ENCODE data around the gene ZDHHC12. TPM values are rescaled to one million over a fixed set of nuclear protein-coding genes. Genes with fewer than 3 reads are reported as not detected.

The ZDHHC12 gene
- total RNA-seq, 1 experiment from 2014 or later, result 57.6 TPM

DNA sequence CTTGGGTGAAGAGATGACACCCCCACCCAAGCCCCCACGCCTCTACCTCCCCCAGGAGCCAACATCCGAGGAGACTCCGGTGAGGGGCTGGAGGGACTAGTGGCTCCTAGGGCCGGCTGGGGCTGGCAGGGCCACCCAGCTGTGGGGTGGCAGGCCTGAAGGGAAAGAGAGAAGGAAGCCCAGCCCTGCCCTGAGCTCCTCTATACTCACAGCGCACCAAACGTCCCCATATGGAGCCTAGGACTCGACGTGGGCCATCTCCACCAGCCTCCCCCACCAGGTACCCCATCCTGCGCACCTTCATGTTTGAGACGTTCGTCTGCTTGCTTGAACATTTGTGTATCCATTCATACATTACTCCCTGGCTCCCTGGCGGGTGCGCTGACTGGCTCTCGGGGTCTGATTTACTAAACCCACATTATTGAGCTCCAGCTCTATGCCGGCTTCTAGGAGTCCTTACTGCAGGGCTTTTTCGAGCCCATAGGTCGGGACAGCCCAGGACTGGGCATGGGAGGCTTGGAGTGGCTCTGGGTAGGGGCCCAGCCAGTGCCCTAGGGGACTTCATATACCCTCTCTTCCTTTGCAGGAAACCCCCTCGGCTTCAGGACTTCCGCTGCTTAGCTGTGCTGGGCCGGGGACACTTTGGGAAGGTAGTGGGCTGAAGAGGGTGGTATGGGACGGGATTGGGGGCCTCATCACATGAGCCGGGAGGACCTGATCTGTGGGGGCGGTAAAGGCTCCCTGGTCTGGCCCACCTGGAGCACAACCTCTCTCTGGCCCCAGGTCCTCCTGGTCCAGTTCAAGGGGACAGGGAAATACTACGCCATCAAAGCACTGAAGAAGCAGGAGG is 9.1 kb downstream of the ZDHHC12 start:
- Histone ChIP-seq H3K27me3 (ENCODE audit: insufficient read depth, low read length) (no peaks in the 10 kb centered on the region), H2AFZ (ENCODE audit: low read depth, low read length, poor library complexity, severe bottlenecking) (no peak overlapping the region), H3K4me3 (replicated peaks in 1 of 2; ENCODE audit: low read depth in 1 of 2, low read length in 2 of 2) (no peak overlapping the region), H3K9ac (ENCODE audit: low read length) (no peak overlapping the region), H3K4me2 (ENCODE audit: low read length) (no peak overlapping the region), H3K9me2 (ENCODE audit: insufficient read depth) (no peaks in the 10 kb centered on the region), H3K27ac (ENCODE audit: low read depth, low read length) (no peak overlapping the region), H4K20me1 (ENCODE audit: insufficient read depth) (no peaks in the 10 kb centered on the region), H3K9me3 (ENCODE audit: control insufficient read depth in 1 of 2, insufficient read depth in 1 of 2, low read depth in 1 of 2, low read length in 2 of 2) (no peaks in the 10 kb centered on the region), H3K79me2 (ENCODE audit: insufficient read depth, low read length) (no peaks in the 10 kb centered on the region), H3K36me3 (ENCODE audit: control insufficient read depth in 1 of 2, insufficient read depth in 2 of 2, low read length in 2 of 2) (peaks cover 5 to 11% of the 10 kb centered on the region in 2 experiments), H3K4me1 (ENCODE audit: control insufficient read depth in 1 of 2, insufficient read depth in 2 of 2, low read length in 2 of 2) (no peaks in the 10 kb centered on the region)
- CTCF ChIA-PET, result no interaction called here
- POLR2A ChIA-PET, result no interaction called here
- BruUV-seq (replicated peaks), result no TSS peak
- intact Hi-C loops (cut with micrococcal nuclease), result no loop called here
- RAD21 ChIA-PET (ENCODE audit: low non-redundant PET in 1 of 2, low total read pairs in 2 of 2, uncharacterized antibody in 2 of 2, unreplicated experiment in 2 of 2), result no interaction called here
- ATAC-seq (no peak), DNase-seq (ENCODE audit: low read depth, low spot score) (no peak)
- TF ChIP-seq ATF3 (IDR thresholded peaks at IDR 0.05), result no peak
- TF ChIP-seq ELF1 (IDR thresholded peaks at IDR 0.05; ENCODE audit: borderline replicate concordance, low read depth), result no peak
- TF ChIP-seq POLR2AphosphoS5 (IDR thresholded peaks at IDR 0.05; ENCODE audit: low read depth, low read length), result no peak
- TF ChIP-seq SIN3A (IDR thresholded peaks at IDR 0.05; ENCODE audit: low read depth), result no peak
- TF ChIP-seq TCF7L2 (IDR thresholded peaks at IDR 0.05; ENCODE audit: borderline replicate concordance, extremely low read depth, insufficient read depth, insufficient read length), result no peak
- TF ChIP-seq EZH2phosphoT487 (IDR thresholded peaks at IDR 0.05; ENCODE audit: borderline replicate concordance), result no peak
- TF ChIP-seq ZFX (IDR thresholded peaks at IDR 0.05), result no peak
- TF ChIP-seq, protein P1, sequence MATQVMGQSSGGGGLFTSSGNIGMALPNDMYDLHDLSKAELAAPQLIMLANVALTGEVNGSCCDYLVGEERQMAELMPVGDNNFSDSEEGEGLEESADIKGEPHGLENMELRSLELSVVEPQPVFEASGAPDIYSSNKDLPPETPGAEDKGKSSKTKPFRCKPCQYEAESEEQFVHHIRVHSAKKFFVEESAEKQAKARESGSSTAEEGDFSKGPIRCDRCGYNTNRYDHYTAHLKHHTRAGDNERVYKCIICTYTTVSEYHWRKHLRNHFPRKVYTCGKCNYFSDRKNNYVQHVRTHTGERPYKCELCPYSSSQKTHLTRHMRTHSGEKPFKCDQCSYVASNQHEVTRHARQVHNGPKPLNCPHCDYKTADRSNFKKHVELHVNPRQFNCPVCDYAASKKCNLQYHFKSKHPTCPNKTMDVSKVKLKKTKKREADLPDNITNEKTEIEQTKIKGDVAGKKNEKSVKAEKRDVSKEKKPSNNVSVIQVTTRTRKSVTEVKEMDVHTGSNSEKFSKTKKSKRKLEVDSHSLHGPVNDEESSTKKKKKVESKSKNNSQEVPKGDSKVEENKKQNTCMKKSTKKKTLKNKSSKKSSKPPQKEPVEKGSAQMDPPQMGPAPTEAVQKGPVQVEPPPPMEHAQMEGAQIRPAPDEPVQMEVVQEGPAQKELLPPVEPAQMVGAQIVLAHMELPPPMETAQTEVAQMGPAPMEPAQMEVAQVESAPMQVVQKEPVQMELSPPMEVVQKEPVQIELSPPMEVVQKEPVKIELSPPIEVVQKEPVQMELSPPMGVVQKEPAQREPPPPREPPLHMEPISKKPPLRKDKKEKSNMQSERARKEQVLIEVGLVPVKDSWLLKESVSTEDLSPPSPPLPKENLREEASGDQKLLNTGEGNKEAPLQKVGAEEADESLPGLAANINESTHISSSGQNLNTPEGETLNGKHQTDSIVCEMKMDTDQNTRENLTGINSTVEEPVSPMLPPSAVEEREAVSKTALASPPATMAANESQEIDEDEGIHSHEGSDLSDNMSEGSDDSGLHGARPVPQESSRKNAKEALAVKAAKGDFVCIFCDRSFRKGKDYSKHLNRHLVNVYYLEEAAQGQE (IDR thresholded peaks at IDR 0.05; ENCODE audit: low read depth), result no peak
- no peak for TF ChIP-seq ZNF274 (IDR thresholded peaks at IDR 0.05; ENCODE audit: low read depth, low read length)
- no peak for TF ChIP-seq RAD21 (IDR thresholded peaks at IDR 0.05; ENCODE audit: low read depth)
- no peak for TF ChIP-seq YY1 (IDR thresholded peaks at IDR 0.05; ENCODE audit: extremely low read depth, insufficient replicate concordance, low read depth, low read length)
- TF ChIP-seq FOSL1 (IDR thresholded peaks at IDR 0.05; ENCODE audit: low read depth), result no peak
- no peak for TF ChIP-seq POLR2A (IDR thresholded peaks at IDR 0.05; ENCODE audit: borderline replicate concordance, extremely low read depth, insufficient read depth, insufficient read length)
- TF ChIP-seq, protein P2, sequence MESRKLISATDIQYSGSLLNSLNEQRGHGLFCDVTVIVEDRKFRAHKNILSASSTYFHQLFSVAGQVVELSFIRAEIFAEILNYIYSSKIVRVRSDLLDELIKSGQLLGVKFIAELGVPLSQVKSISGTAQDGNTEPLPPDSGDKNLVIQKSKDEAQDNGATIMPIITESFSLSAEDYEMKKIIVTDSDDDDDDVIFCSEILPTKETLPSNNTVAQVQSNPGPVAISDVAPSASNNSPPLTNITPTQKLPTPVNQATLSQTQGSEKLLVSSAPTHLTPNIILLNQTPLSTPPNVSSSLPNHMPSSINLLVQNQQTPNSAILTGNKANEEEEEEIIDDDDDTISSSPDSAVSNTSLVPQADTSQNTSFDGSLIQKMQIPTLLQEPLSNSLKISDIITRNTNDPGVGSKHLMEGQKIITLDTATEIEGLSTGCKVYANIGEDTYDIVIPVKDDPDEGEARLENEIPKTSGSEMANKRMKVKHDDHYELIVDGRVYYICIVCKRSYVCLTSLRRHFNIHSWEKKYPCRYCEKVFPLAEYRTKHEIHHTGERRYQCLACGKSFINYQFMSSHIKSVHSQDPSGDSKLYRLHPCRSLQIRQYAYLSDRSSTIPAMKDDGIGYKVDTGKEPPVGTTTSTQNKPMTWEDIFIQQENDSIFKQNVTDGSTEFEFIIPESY (IDR thresholded peaks at IDR 0.05; ENCODE audit: extremely low read depth, insufficient replicate concordance, low read length), result no peak
- TF ChIP-seq CBX3 (IDR thresholded peaks at IDR 0.05; ENCODE audit: low read depth), result no peak
- no peak for TF ChIP-seq JUND (IDR thresholded peaks at IDR 0.05)
- TF ChIP-seq SP1 (IDR thresholded peaks at IDR 0.05; ENCODE audit: low read depth), result no peak

Measured in HCT116 (cell line).